NOMO-1 (cell line): Measurements from ENCODE around the gene C11orf54.
"Not testable (repeated sequence)": the region's sequence is repeated elsewhere in the genome, so short reads cannot be mapped to it uniquely, and the experiment has no call there.

ENCODE experiments used
- DNase-seq, 2 experiments: peaks; one replicate each; lab custom pipeline; 2025; ENCODE audit not compliant: unreplicated experiment in 2 of 2; lab: John Stamatoyannopoulos, UW

The C11orf54 gene

GRCh38 chr11:93734427-93735222, 6.8 kb upstream of the C11orf54 start:
- DNase-seq: no peak

GRCh38 chr11:93735627-93736026, 5.8 kb upstream of the C11orf54 start:
- DNase-seq: no peak

DNA sequence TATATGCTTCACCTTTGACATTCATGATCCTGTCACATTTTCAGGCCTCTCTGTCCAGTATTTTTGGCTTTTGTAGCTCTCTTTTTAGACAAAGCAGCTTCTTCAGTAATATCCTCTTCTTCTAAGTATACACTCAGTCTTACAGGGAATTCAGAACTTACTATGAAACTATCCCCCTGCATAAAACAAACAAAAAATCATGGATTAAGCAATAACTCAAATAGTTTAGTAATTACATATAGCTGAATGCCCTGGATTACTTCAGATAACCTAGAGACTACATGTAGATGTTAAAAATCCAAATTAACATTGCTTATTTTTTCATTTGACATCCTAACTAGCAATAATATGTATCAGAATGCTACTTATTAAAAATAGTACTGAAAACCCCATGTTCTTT, 5.3 kb upstream of the C11orf54 start:
- no peak for DNase-seq

DNA sequence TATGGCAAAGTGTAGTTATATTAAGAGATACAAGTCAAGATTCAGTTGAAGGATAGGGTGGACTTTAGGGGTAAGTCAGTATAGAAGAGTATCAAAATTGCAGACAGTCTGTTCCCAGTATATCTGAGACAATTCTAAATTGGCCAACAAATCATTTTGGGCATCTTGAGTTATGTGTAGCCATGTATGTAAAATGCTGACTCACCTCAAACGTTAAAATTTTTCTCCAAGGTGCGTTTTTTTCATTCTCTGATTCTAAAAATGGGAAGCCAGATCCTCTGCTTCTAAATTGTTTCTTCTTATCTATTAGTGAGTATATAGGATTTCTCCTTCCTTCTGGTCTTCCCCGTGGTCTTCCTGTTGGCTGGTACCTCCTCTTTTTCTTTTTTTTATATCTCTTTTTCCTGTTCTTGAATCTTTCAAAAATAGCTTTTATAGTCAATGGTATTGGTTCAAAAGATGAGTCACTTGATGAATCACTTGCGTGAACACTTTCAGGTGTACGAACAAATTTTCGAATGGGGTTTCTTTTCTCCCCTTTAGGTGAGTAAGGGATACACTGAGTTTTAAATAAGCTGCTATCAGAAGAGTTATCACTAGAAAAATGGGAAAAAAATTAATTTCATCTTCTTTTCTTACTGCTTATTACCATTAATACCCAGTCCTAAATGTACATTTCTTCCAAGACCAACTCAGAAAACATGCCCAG, 3.4 kb upstream of the C11orf54 start:
- no peak for DNase-seq

DNA sequence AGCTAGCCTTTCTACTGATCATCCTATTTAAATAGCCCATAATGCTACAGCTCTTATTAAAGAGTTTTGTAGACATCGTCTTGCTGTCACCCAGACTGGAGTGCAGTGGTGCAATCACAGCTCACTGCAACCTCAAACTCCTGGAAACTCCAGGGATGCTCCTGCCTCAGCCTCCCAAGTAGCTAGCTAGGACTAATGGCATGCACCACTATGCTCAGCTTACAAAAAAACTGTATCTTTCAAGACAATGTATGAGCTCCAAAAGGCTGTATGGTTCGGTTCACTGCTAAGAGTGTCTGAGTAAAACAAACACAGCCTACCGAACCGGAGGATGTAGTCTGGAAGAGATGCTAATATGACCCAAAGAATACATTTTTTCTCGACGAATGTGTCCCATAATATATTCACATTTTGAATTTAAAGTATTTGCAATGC, 2.8 kb upstream of the C11orf54 start:
- no peak for DNase-seq

GRCh38 chr11:93740031-93740729, 1.3 kb upstream of the C11orf54 start:
- peak in 1 of 2 experiments; percentile 18 for DNase-seq

DNA sequence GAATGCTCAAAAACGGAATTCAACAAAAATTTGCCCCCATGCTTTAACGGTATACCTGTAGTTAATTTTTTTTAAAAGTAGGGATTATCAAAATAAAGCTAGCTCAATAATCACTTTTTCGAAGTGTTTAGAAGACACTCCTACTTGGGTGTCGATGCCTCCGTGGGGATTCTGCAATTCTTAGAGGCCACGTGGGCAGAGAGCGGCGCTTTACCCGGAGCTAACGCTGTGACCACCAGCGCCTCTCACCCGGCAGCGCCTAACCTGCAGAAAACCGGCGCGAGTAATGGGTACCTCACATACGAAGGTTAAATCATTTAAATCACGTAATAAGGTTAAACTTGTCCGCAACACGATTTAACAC, 760 bp upstream of the C11orf54 start:
- DNase-seq: peak; percentile 33 to 70

DNA sequence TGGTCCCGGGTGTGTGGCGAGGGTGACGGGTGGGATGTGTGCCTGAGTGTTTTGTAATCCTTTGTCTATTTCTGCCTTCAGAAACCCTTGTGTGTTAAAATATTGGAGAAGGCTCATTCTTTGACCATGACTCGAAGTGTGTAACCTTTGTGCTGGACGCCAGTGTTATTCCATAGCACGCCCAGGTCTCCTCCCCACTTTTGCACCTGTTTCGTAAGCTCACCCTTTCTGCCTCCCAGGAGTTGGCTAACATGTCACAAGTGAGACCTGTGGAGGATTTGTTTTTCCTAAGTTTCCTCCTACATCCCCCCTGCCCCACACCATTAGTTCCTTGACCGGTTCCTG, 382 bp downstream of the C11orf54 start:
- DNase-seq: peak in 1 of 2 experiments; percentile 57

DNA sequence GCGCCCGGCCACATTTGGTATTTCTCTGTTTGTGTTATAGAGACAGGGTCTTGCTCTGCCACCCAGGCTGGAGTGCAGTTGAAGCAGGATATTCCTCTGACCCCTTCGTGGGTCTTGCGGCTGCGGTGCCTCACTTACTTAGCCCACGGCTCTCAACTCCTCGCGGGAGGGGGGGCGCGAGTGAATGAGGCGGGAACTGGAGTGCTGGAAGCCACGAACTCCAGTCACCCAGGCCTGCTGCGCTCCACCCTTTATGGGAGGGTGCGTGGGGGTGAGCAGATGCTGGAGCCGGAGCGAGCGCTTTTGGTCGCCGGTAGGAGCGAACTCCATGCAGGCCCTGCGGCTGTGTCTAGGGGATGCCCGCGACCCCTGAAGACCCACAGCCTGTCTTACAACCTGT, 1.8 kb downstream of the C11orf54 start:
- no peak for DNase-seq

- DNase-seq: no peak
These were observed 3.2 kb downstream of the C11orf54 start for GRCh38 chr11:93744669-93745004.

- DNase-seq: not testable (repeated sequence)
These were observed 3.7 kb downstream of the C11orf54 start for GRCh38 chr11:93745005-93745755.

DNA sequence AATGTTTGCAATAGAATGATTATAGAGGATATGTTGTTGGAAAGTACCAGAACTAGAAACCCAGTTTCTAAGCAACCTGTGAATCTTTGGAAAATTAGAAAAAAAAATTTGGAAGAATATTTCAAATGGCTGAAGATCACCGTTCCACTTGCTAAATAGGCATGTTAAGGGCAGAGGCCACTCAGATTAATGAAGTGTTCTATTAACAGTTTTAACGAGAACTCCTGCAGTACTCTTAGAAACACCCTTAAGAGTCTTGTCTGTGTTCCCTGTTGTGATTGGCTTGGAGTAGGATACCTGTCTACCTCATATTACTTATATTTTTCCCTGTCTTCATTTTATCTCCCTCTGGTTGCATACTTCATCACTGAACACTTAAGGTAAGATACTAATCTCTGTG, 4.6 kb downstream of the C11orf54 start:
- no peak for DNase-seq

DNA sequence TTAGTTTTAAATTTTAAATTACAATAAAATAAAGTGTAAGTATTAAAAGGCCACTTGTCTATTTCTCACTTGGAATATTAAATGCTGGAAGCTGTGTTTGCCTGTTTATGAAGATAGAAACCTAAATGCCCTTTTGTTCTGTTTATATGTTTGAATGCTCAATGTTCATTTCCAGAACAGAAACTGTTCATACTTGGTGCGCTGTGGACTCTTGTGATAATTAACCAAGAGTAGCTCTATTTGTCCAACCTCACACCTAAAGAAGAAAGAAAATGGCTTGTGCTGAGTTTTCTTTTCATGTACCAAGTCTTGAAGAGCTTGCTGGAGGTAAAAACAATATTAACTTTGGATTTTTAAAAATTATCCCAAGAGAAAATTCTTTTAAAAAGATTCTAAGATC, 5.7 kb downstream of the C11orf54 start:
- no peak for DNase-seq

DNA sequence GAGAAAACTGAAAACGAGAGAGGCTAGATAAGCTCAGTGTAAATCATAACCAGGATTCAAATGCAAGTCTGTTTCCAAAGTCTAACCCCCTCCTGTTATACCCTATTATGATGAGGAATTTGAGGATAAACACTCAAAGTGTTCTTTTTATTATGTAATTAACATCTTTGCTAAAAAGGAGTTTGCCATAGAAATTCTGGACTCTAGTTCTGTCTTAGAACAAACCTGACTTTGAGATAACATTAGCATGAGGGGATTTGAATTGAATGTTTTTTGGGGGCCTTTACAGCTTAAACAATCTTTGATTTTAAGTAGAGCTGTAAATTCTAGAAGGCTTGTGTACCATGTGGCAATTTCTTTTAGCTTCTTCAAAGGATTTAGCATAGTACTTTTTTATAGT, 9.5 kb downstream of the C11orf54 start:
- no peak for DNase-seq

- no peak for DNase-seq
These were observed 11.8 kb downstream of the C11orf54 start for GRCh38 chr11:93753241-93753640.

DNA sequence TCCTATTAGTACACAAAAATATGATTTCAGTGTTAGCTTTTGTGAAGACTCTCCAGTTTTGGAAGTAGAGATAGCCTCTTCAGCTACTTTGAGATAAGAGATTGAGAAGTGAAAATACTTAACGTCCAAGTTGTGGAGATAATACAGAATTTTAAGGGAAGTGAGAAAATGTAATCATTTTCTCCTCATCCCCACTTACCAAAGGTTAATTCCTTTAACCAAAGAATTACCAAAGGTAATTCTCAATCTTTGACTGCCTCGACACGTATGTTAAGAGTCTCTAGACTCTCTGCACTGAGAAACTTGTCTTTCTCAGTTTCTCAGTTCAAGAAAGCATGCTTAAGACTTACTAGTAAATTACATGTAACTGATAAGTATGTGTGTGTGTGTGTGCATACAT, 15.3 kb downstream of the C11orf54 start:
- DNase-seq: no peak

- no peak for DNase-seq
These were observed 15.8 kb downstream of the C11orf54 start for GRCh38 chr11:93757301-93757700.

DNA sequence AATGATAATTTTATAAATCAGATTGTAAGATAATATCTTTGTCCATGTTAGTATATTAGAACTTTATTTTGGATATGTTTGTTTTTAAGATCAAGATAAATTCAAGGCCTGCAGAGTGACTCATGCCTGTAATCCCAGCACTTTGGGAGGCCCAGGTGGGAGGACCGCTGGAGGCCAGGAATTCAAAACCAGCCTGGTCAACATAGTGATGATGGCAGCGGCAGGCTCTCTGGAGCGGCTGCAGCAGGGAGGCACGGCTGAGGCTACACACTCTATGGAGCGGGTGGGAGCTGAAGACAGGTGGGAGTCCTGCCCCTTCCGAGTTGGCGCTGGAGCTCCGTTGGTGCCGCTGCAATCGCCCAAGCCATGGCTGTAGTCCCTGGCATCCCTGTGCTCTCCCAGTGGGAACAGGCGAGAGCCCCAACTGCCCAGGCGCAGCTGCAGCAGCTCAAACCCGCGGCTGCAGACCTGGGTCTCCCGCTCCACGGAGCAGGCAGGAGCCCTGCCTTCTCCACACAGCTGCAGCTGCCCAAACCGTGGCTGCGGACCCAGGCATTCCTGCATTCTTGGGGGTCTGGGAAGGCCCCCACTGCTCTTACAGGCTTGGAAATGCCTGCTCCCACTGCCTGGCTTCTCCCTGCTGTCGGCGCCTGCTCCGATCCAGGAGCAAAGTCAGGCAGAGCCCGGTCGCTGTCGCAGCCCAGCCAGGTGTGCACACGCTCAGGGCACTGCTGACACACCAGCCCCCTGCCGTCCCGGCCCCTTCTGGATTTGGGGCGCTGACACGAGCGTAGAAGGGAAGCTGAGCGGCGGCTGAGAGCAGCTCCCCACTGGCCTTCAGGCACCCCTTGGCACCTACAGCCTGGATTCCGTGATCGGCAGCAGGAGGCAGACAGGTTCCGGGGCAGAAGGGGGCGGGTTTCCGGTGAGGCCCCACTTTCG, 16.7 kb downstream of the C11orf54 start:
- DNase-seq: no peak

- not testable (repeated sequence) for DNase-seq
These were observed 17.7 kb downstream of the C11orf54 start for GRCh38 chr11:93759123-93759522.

- no peak for DNase-seq
These were observed 20.4 kb downstream of the C11orf54 start for GRCh38 chr11:93761910-93762309.
